Liver (tissue), 3 donors: ENCODE results near the gene HOXA1.

Experiments used
- GABPA ChIP-seq, 2 donors: IDR thresholded peaks in 1 of 2; conservative IDR thresholded peaks in 1 of 2; 2 replicates each; pipeline ENCODE4 v1.6.1; 2016; ENCODE audit warnings: antibody characterized with exemption in 2 of 2, mild to moderate bottlenecking in 1 of 2, moderate library complexity in 1 of 2
- HNF4G ChIP-seq: IDR thresholded peaks from 2 replicates; pipeline ENCODE4 v1.6.1; 2016; ENCODE audit warnings: antibody characterized with exemption
- TF ChIP-seq, protein P1 (sequence below): fragments of 150-350 bp; IDR thresholded peaks from 2 replicates; pipeline ENCODE4 v1.5.1; 2017; ENCODE audit warnings: improper control_type of control experiment, low read depth, low read length; ENCODE audit not compliant: missing input control
- TF ChIP-seq, protein P2 (sequence below): IDR thresholded peaks from 2 replicates; pipeline ENCODE4 v1.6.1; 2016; ENCODE audit warnings: antibody characterized with exemption
- TF ChIP-seq, protein P3 (sequence below): IDR thresholded peaks from 2 replicates; pipeline ENCODE4 v1.6.1; 2016; ENCODE audit warnings: antibody characterized with exemption
- TF ChIP-seq, protein P4 (sequence below): IDR thresholded peaks from 2 replicates; pipeline ENCODE4 v1.6.1; 2016; ENCODE audit warnings: antibody characterized with exemption, mild to moderate bottlenecking
- donor health status: healthy.
- donor health status: healthy.

DNA sequence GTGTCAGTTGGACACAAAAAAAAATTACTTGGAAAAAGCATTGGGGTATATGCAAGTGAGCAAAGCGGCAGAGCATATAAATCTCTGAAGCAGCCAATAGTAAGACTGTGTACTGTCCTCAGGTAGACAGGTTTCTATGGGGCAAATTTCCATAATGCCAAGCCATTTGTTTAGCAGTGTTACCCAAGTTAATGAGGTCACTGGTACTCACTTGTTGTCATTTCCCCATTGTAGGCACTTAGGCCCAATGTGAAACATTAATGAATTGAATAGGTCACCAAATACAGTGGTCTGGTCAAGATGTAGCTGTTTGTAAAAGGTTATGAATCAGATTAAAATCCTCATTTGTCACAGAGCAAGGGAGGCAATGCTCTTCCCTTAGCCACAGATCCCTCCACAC, 27.5 kb downstream of the HOXA1 start:
- TF ChIP-seq, protein P1, sequence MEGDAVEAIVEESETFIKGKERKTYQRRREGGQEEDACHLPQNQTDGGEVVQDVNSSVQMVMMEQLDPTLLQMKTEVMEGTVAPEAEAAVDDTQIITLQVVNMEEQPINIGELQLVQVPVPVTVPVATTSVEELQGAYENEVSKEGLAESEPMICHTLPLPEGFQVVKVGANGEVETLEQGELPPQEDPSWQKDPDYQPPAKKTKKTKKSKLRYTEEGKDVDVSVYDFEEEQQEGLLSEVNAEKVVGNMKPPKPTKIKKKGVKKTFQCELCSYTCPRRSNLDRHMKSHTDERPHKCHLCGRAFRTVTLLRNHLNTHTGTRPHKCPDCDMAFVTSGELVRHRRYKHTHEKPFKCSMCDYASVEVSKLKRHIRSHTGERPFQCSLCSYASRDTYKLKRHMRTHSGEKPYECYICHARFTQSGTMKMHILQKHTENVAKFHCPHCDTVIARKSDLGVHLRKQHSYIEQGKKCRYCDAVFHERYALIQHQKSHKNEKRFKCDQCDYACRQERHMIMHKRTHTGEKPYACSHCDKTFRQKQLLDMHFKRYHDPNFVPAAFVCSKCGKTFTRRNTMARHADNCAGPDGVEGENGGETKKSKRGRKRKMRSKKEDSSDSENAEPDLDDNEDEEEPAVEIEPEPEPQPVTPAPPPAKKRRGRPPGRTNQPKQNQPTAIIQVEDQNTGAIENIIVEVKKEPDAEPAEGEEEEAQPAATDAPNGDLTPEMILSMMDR = no peak
- TF ChIP-seq GABPA (IDR thresholded peaks at IDR 0.05 in 1 of 2, conservative IDR thresholded peaks at IDR 0.05 in 1 of 2) = no peak
- no peak for TF ChIP-seq HNF4G
- TF ChIP-seq, protein P2, sequence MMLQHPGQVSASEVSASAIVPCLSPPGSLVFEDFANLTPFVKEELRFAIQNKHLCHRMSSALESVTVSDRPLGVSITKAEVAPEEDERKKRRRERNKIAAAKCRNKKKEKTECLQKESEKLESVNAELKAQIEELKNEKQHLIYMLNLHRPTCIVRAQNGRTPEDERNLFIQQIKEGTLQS = no peak
- TF ChIP-seq, protein P3, sequence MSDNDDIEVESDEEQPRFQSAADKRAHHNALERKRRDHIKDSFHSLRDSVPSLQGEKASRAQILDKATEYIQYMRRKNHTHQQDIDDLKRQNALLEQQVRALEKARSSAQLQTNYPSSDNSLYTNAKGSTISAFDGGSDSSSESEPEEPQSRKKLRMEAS = no peak
- TF ChIP-seq, protein P4, sequence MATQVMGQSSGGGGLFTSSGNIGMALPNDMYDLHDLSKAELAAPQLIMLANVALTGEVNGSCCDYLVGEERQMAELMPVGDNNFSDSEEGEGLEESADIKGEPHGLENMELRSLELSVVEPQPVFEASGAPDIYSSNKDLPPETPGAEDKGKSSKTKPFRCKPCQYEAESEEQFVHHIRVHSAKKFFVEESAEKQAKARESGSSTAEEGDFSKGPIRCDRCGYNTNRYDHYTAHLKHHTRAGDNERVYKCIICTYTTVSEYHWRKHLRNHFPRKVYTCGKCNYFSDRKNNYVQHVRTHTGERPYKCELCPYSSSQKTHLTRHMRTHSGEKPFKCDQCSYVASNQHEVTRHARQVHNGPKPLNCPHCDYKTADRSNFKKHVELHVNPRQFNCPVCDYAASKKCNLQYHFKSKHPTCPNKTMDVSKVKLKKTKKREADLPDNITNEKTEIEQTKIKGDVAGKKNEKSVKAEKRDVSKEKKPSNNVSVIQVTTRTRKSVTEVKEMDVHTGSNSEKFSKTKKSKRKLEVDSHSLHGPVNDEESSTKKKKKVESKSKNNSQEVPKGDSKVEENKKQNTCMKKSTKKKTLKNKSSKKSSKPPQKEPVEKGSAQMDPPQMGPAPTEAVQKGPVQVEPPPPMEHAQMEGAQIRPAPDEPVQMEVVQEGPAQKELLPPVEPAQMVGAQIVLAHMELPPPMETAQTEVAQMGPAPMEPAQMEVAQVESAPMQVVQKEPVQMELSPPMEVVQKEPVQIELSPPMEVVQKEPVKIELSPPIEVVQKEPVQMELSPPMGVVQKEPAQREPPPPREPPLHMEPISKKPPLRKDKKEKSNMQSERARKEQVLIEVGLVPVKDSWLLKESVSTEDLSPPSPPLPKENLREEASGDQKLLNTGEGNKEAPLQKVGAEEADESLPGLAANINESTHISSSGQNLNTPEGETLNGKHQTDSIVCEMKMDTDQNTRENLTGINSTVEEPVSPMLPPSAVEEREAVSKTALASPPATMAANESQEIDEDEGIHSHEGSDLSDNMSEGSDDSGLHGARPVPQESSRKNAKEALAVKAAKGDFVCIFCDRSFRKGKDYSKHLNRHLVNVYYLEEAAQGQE = no peak
